Fibroblast of the aortic adventitia (primary cell): Measurements from ENCODE around the gene GTF2I. TPM values are rescaled to one million over a fixed set of nuclear protein-coding genes. Genes with fewer than 3 reads are reported as not detected.

Experiments
- DNase-seq: peaks from one replicate; pipeline ENCODE4 v3.0.0-alpha.2; 2010; ENCODE audit warnings: low read depth
- H3K4me3 ChIP-seq: 2 replicates; pipeline ENCODE4 v1.5.1; 2011; ENCODE audit warnings: low read depth, mild to moderate bottlenecking, control low read depth, low read length, moderate library complexity
- total RNA-seq: library from RNA; depleted of rRNA; stranded (reverse); fragments of >200 nt; gene quantifications from 2 replicates; pipeline ENCODE4 v1.2.3, GENCODE V29; 2012; ENCODE audit warnings: low replicate concordance
- TF ChIP-seq, protein P1 (sequence below): IDR thresholded peaks from 2 replicates; pipeline ENCODE4 v1.5.1; 2011; ENCODE audit warnings: mild to moderate bottlenecking, low read length, control low read depth, inconsistent platforms; ENCODE audit not compliant: insufficient read depth

GTF2I gene
- total RNA-seq, 1 donor, result 109 TPM

GRCh38 chr7:74707238-74707637 lies 49.7 kb downstream of the GTF2I start:
- no peak for DNase-seq
- TF ChIP-seq, protein P1, sequence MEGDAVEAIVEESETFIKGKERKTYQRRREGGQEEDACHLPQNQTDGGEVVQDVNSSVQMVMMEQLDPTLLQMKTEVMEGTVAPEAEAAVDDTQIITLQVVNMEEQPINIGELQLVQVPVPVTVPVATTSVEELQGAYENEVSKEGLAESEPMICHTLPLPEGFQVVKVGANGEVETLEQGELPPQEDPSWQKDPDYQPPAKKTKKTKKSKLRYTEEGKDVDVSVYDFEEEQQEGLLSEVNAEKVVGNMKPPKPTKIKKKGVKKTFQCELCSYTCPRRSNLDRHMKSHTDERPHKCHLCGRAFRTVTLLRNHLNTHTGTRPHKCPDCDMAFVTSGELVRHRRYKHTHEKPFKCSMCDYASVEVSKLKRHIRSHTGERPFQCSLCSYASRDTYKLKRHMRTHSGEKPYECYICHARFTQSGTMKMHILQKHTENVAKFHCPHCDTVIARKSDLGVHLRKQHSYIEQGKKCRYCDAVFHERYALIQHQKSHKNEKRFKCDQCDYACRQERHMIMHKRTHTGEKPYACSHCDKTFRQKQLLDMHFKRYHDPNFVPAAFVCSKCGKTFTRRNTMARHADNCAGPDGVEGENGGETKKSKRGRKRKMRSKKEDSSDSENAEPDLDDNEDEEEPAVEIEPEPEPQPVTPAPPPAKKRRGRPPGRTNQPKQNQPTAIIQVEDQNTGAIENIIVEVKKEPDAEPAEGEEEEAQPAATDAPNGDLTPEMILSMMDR, result no peak
- no peak overlapping the region for H3K4me3 ChIP-seq

DNA sequence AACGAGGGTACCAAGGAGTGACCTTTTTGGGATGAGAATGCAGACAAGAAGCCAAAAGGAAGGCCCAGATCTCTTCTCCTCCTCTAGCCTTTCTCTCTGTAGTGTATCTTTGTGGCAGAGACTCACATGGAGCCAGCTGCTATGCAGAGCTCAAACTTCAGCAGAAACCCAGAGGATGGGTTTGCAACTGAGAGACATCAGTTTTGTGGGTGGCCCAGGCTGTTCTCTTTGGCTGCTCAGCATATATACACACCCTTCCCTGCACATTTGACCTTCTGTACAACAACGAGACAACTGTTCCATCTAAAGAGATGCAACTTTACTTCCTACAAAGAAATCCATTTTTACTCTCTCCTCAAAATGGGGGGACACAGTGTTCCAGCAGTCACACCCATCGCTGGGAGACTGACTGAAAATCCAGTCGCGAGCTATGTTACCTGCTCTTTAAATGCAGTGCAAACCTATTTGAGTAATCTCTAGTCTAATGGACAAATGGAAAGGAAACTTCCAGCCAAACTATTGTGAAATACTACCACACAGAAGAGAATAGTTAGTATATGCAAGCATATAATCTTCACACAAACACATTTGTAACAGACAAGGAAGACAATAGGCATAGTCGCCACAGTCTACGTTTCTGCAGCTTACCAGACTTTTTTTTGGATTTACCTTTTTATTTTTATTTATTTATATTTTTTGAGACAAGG lies 51.2 kb downstream of the GTF2I start:
- H3K4me3 ChIP-seq, result no peak overlapping the region
- TF ChIP-seq, protein P1, result no peak
- peak; percentile 5 for DNase-seq

DNA sequence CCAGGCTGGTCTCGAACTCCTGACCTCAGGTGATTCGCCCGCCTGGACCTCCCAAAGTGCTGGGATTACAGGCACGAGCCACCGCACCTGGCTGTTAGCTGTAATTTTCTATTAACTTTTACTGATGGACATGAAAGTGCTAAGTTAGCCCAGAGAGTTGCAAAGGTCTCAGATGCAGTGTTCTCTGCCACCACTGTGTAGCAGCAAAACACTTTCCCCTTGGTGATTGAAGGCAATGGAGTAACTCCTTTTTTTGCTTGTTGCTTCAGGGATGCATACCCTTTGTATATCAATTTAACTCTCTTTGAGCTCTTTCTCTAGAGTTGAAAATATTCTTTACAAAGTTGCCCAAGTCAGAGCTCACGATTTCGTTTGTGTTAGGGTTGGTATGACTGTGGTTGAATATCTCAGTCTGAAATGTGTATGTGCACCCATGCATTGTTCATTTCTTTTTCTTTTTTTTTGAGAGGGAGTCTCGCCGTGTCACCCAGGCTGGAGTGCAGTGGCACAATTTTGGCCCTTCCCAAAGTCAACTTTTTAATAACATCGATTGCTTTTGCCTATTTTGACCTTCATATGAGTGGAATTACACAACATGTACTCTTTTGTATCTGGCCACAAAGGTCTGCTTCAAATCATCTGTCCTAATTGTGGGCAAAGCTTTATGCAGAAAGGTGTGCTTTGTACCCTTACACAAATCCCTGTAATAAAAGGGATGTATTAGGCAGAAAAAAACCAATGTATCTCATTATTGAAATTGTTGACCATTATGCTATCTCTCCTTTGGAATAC lies 52.6 kb downstream of the GTF2I start:
- no peak overlapping the region for H3K4me3 ChIP-seq
- DNase-seq, result no peak
- TF ChIP-seq, protein P1, result peak; percentile 2

DNA sequence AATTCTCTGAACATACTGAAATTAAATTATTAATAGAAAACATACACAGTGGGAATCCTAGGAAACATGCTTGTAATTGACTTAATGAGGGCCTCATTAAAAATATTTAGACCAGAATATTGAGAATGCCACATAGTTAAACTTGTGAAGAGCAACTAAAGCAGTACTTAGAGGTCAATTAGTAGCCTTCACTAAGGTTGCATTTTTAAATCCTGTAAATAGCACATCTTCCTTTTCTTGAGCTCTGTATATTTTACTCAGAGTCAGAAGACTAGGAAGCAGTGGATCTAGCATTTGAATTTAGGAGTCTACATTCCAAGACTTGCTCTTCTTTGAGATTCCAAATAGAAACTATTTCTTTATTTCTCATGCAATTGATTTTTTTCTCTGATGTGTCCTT lies 56.0 kb downstream of the GTF2I start:
- H3K4me3 ChIP-seq, result no peak overlapping the region
- TF ChIP-seq, protein P1, result no peak
- no peak for DNase-seq

GRCh38 chr7:74717889-74718288 lies 60.4 kb downstream of the GTF2I start:
- TF ChIP-seq, protein P1, result no peak

GRCh38 chr7:74718336-74718735 lies 60.8 kb downstream of the GTF2I start:
- no peak for DNase-seq
- TF ChIP-seq, protein P1, result no peak
- H3K4me3 ChIP-seq, result no peak overlapping the region

More at GRCh38 chr7:74717889-74718288, 60.4 kb downstream of the GTF2I start:
- H3K4me3 ChIP-seq, result no peak overlapping the region
- DNase-seq, result no peak
